ENCODE measurements around the gene ATP10D.

ATP10D gene

DNA sequence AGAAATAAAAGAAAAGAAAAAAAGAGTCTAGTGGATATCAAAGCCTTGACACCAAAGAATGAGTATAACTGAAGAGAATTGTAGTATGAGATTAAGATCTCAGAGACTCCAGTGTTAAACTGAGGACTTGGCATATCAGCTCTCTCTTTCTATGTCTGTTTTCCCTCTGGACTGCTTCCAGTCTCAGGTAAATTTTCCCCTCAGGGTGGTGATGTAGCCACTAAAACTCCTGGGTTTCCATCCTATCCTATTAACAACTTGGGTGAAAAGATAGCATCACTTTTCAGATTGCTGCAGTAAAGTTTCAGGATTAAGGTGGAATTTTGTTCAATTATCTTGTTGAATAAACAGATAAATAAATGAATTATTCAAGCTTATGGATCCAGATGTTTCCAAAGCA is 85.7 kb downstream of the ATP10D start:
- no peak for DNase-seq (ENCODE audit: low read depth)
- TF ChIP-seq, protein P1, sequence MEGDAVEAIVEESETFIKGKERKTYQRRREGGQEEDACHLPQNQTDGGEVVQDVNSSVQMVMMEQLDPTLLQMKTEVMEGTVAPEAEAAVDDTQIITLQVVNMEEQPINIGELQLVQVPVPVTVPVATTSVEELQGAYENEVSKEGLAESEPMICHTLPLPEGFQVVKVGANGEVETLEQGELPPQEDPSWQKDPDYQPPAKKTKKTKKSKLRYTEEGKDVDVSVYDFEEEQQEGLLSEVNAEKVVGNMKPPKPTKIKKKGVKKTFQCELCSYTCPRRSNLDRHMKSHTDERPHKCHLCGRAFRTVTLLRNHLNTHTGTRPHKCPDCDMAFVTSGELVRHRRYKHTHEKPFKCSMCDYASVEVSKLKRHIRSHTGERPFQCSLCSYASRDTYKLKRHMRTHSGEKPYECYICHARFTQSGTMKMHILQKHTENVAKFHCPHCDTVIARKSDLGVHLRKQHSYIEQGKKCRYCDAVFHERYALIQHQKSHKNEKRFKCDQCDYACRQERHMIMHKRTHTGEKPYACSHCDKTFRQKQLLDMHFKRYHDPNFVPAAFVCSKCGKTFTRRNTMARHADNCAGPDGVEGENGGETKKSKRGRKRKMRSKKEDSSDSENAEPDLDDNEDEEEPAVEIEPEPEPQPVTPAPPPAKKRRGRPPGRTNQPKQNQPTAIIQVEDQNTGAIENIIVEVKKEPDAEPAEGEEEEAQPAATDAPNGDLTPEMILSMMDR (IDR thresholded peaks at IDR 0.05; ENCODE audit: insufficient read depth, low read depth, low read length, missing control alignments) = no peak
- no peak overlapping the region for H3K4me3 ChIP-seq (ENCODE audit: low read depth, low read length)

- DNase-seq (ENCODE audit: low read depth) = no peak
- TF ChIP-seq, protein P1 (IDR thresholded peaks at IDR 0.05; ENCODE audit: insufficient read depth, low read depth, low read length, missing control alignments) = no peak
- no peak overlapping the region for H3K4me3 ChIP-seq (ENCODE audit: low read depth, low read length)
These were observed 87.9 kb downstream of the ATP10D start for GRCh38 chr4:47572981-47573380.

DNA sequence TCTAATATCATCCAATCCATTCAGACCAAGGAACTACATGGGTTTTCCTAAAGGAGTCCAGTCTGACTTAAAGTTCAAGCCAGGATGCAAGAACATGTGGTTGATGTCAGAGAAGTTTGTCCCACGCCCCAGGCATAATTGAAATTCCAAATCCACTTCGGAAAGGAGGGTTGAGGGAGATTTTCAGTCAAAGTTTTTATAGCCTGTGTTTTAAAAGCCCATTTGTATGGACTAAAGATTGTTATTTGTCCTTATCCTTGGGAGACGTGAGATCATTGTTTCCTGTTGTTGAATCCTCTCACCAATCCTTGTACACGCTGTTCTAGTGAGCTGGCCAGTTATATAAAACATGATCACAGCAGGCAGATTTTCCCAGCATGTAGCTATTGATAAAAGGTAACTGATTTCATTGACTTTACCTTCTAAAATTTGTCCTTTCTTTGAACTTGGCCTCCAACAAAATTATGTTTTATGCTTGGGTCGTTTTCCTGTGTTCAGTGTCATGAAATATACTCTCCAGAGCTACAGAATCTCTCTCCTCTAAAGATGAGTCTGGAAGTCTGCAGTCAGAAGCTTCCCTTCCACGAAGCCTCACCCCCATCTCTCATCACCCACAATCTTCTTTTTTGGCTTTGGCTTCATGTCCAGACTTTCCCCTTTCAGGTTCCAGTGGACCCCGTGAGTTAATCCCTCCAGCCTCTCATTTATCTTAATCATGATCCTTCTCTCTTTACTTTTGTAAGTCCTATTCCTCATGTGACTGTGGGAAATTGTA is 92.9 kb downstream of the ATP10D start:
- no peak for DNase-seq (ENCODE audit: low read depth)
- TF ChIP-seq, protein P1 (IDR thresholded peaks at IDR 0.05; ENCODE audit: insufficient read depth, low read depth, low read length, missing control alignments) = no peak
- no peak overlapping the region for H3K4me3 ChIP-seq (ENCODE audit: low read depth, low read length)

DNA sequence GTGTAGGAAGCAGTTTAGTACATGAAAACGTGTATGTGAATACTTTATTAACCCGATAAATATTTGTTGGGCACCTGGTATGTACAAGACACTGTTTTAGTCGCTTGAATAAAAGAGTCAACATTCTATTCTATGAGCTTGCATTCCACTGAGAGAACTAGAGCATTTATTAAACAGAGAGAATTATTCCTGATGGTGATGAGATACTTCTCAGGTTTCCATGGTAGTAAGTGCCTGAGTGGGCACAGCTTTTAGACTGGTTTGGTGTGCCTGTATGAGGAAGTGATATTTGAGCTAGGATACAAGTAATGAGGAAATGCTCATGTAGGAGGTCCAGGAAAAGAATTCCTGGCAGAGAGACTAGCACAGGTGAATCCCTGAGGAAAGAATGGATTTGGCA is 94.2 kb downstream of the ATP10D start:
- DNase-seq (ENCODE audit: low read depth) = no peak
- no peak overlapping the region for H3K4me3 ChIP-seq (ENCODE audit: low read depth, low read length)
- TF ChIP-seq, protein P1 (IDR thresholded peaks at IDR 0.05; ENCODE audit: insufficient read depth, low read depth, low read length, missing control alignments) = no peak

- TF ChIP-seq, protein P1 (IDR thresholded peaks at IDR 0.05; ENCODE audit: insufficient read depth, low read depth, low read length, missing control alignments) = no peak
- DNase-seq (ENCODE audit: low read depth) = no peak
- H3K4me3 ChIP-seq (ENCODE audit: low read depth, low read length) = no peak overlapping the region
These were observed 105.2 kb downstream of the ATP10D start for GRCh38 chr4:47590325-47590724.

GRCh38 chr4:47597696-47598095 is 112.6 kb downstream of the ATP10D start:
- TF ChIP-seq, protein P1 (IDR thresholded peaks at IDR 0.05; ENCODE audit: insufficient read depth, low read depth, low read length, missing control alignments) = no peak
- no peak for DNase-seq (ENCODE audit: low read depth)

GRCh38 chr4:47598320-47598719 is 113.2 kb downstream of the ATP10D start:
- H3K4me3 ChIP-seq (ENCODE audit: low read depth, low read length) = no peak overlapping the region
- TF ChIP-seq, protein P1 (IDR thresholded peaks at IDR 0.05; ENCODE audit: insufficient read depth, low read depth, low read length, missing control alignments) = no peak
- no peak for DNase-seq (ENCODE audit: low read depth)

More at GRCh38 chr4:47597696-47598095, 112.6 kb downstream of the ATP10D start:
- H3K4me3 ChIP-seq (ENCODE audit: low read depth, low read length) = no peak overlapping the region

All from GM12865 (cell line).